Measurements from ENCODE around the gene CUL5.

DNA sequence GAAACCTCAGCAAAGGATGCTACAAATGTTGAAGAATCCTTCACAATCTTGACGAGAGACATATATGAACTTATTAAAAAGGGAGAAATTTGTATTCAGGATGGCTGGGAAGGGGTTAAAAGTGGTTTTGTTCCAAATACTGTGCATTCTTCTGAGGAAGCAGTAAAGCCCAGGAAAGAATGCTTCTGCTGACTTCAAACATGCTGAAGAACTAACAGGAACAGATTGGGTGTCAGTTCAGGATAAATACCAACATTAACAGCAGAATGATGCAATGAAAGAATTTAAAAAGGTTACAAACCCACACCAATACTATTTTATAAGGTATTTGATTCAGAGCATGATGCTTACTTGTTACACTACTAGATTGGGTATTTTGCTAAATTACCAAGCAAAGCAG lies 46.5 kb upstream of the CUL5 start:
- TF ChIP-seq, protein P1, sequence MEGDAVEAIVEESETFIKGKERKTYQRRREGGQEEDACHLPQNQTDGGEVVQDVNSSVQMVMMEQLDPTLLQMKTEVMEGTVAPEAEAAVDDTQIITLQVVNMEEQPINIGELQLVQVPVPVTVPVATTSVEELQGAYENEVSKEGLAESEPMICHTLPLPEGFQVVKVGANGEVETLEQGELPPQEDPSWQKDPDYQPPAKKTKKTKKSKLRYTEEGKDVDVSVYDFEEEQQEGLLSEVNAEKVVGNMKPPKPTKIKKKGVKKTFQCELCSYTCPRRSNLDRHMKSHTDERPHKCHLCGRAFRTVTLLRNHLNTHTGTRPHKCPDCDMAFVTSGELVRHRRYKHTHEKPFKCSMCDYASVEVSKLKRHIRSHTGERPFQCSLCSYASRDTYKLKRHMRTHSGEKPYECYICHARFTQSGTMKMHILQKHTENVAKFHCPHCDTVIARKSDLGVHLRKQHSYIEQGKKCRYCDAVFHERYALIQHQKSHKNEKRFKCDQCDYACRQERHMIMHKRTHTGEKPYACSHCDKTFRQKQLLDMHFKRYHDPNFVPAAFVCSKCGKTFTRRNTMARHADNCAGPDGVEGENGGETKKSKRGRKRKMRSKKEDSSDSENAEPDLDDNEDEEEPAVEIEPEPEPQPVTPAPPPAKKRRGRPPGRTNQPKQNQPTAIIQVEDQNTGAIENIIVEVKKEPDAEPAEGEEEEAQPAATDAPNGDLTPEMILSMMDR (IDR thresholded peaks at IDR 0.05), result no peak
- no peak for TF ChIP-seq POLR2A (IDR thresholded peaks at IDR 0.05)
